PFSK-1 (cell line): ENCODE measurements around the gene FOXK1.

Experiments
- FOXP2 ChIP-seq: optimal IDR thresholded peaks from 2 replicates; pipeline ENCODE3; 2011; ENCODE audit warnings: borderline replicate concordance, control low read depth, inconsistent platforms; ENCODE audit not compliant: insufficient read depth; ENCODE audit errors: extremely low read length, extremely low read depth
- POLR2AphosphoS5 ChIP-seq: IDR thresholded peaks from 2 replicates; pipeline ENCODE4 v1.6.1; 2012; ENCODE audit warnings: low read depth, mild to moderate bottlenecking, control low read depth, low read length, moderate library complexity
- REST ChIP-seq, 2 experiments: IDR thresholded peaks; 2 replicates each; pipeline versions ENCODE4 v1.6.1 to v1.8.0; 2011 to 2012; ENCODE audit warnings: low read depth in 2 of 2, low read length in 2 of 2, control low read depth in 1 of 2, inconsistent platforms in 1 of 2, mild to moderate bottlenecking in 1 of 2, moderate library complexity in 1 of 2; ENCODE audit not compliant: insufficient read depth in 1 of 2
- SIN3A ChIP-seq: IDR thresholded peaks from 2 replicates; pipeline ENCODE4 v1.6.1; 2012; ENCODE audit warnings: mild to moderate bottlenecking, low read length, moderate library complexity, borderline replicate concordance; ENCODE audit not compliant: insufficient read depth
- TAF1 ChIP-seq: IDR thresholded peaks from 2 replicates; pipeline ENCODE4 v1.6.1; 2012; ENCODE audit warnings: low read length, control low read depth, borderline replicate concordance; ENCODE audit not compliant: insufficient read depth

Gene FOXK1

GRCh38 chr7:4690953-4691856 lies 9.1 kb downstream of the FOXK1 start:
- no peak for TF ChIP-seq REST (IDR thresholded peaks at IDR 0.05; ENCODE audit: insufficient read depth in 1 of 2, low read depth in 2 of 2, low read length in 2 of 2)
- TF ChIP-seq SIN3A = no peak
- TF ChIP-seq TAF1 = no peak
- TF ChIP-seq POLR2AphosphoS5 = no peak
- no peak for TF ChIP-seq FOXP2

- no peak for TF ChIP-seq FOXP2
- TF ChIP-seq TAF1 = no peak
- no peak for TF ChIP-seq POLR2AphosphoS5
- TF ChIP-seq REST (IDR thresholded peaks at IDR 0.05; ENCODE audit: insufficient read depth in 1 of 2, low read depth in 2 of 2, low read length in 2 of 2) = no peak
- TF ChIP-seq SIN3A = no peak
Observed at GRCh38 chr7:4692055-4692454, 10.0 kb downstream of the FOXK1 start.

DNA sequence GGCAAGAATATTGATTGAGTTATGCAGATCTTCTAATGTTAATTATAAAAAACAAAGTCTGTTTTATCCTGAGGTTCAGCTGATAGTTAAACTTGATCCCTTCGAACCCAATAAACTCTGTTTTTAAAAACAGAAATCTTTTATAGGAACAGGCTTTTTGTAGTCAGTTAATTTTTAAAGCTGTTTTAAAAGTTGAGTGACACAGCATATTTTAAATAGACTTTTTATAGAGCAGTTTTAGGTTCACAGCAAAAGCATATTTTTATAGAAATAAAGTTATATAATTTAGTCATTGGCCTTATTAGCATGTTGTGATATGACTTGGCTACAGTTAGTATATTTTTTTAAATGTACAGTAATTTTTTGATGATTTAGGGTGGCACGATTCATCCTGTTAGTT lies 11.1 kb downstream of the FOXK1 start:
- TF ChIP-seq FOXP2 (no peak), POLR2AphosphoS5 (no peak)

DNA sequence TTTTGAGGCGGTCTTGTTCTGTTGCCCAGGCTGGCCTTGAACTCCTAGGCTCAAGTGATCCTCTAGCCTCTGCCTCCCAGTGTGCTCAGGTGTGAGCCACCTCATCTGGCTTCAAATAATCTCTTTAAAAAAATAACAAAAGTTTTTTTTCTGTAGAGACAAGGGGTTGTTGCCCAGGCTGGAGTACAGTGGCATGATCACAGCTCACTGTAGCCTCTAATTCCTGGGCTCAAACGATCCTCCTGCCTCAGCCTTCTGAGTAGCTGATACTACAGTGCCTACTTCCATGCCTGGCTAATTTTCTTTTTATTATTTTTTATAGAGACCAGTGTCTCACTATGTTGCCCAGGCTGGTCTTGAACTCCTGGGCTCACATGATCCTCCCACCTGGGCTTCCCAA lies 11.7 kb downstream of the FOXK1 start:
- TF ChIP-seq SIN3A = no peak
- TF ChIP-seq TAF1 = no peak
- TF ChIP-seq REST (IDR thresholded peaks at IDR 0.05; ENCODE audit: insufficient read depth in 1 of 2, low read depth in 2 of 2, low read length in 2 of 2) = no peak
- TF ChIP-seq FOXP2 = no peak
- TF ChIP-seq POLR2AphosphoS5 = no peak

GRCh38 chr7:4694305-4694704 lies 12.2 kb downstream of the FOXK1 start:
- TF ChIP-seq TAF1 = no peak
- no peak for TF ChIP-seq REST (IDR thresholded peaks at IDR 0.05; ENCODE audit: insufficient read depth in 1 of 2, low read depth in 2 of 2, low read length in 2 of 2)
- no peak for TF ChIP-seq FOXP2
- TF ChIP-seq POLR2AphosphoS5 = no peak
- TF ChIP-seq SIN3A = no peak
